IPS DF 6.9 (cell line): Measurements from ENCODE around the gene FIP1L1.

Experiments
- DNase-seq: peaks from one replicate; pipeline ENCODE4 v3.0.0-alpha.2; 2013; ENCODE audit warnings: low read depth, low spot score
- H3K27ac ChIP-seq: one replicate; pipeline ENCODE4 v1.5.1; 2013; ENCODE audit warnings: low read length, control low read depth
- H3K27me3 ChIP-seq: 2 replicates; pipeline ENCODE4 v1.6.1; 2013; ENCODE audit warnings: mild to moderate bottlenecking, low read length; ENCODE audit not compliant: control insufficient read depth, insufficient read depth
- H3K36me3 ChIP-seq: 2 replicates; pipeline ENCODE4 v1.6.1; 2013; ENCODE audit warnings: low read length; ENCODE audit not compliant: control insufficient read depth, insufficient read depth
- H3K4me1 ChIP-seq: 2 replicates; pipeline ENCODE4 v1.6.1; 2013; ENCODE audit warnings: low read length; ENCODE audit not compliant: control insufficient read depth, insufficient read depth
- H3K4me3 ChIP-seq: 2 replicates; pipeline ENCODE4 v1.5.1; 2013; ENCODE audit warnings: mild to moderate bottlenecking, low read length
- H3K9me3 ChIP-seq: 2 replicates; pipeline ENCODE4 v1.6.1; 2013; ENCODE audit warnings: low read length, inconsistent platforms; ENCODE audit not compliant: control insufficient read depth, insufficient read depth
- WGBS: extraction: QIAGEN DNeasy Blood & Tissue Kit; methylation state at CpG from one replicate; pipeline ENCODE4 v1.1.7; 2013; ENCODE audit warnings: mixed read lengths, missing lambda C conversion rate; ENCODE audit not compliant: insufficient read length, insufficient coverage; 5-methylcytosine and 5-hydroxymethylcytosine counted together

Gene FIP1L1

DNA sequence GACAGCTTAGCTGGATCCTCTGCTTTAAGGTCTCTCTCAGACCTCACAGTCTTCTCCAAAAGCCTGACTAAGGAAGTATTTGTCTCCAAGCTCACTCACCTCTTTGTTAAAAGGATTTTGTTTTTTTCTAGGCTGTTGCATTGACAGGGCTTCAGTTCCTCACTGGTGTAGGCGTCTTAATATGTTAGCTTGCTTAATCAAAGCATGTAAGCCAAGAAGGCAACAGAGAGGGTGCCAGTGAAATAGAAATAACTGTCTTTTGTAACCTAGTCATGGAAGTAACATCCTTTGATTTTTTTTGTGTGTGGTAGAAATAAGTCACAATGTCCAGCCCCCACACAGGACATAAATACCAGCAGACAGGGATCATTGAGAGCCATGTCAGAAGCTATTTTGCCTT lies 58.8 kb downstream of the FIP1L1 start:
- Histone ChIP-seq H3K36me3 (no peaks in the 10 kb centered on the region), H3K4me1 (no peaks in the 10 kb centered on the region), H3K9me3 (no peaks in the 10 kb centered on the region), H3K27ac (no peak overlapping the region), H3K4me3 (no peak overlapping the region), H3K27me3 (no peaks in the 10 kb centered on the region)
- DNase-seq: no peak
- no CpG with 5 or more reads among the region's 1 CpG for WGBS

GRCh38 chr4:53441564-53441963 lies 64.1 kb downstream of the FIP1L1 start:
- no CpG with 5 or more reads among the region's 1 CpG for WGBS
- Histone ChIP-seq H3K9me3 (no peaks in the 10 kb centered on the region), H3K27ac (no peak overlapping the region), H3K4me1 (no peaks in the 10 kb centered on the region), H3K36me3 (no peaks in the 10 kb centered on the region), H3K4me3 (no peak overlapping the region), H3K27me3 (no peaks in the 10 kb centered on the region)
- no peak for DNase-seq

- WGBS: 100% methylated on average over 1 of the region's 2 CpGs
- no peak for DNase-seq
- no peaks in the 10 kb centered on the region for H3K27me3 ChIP-seq
Measured at GRCh38 chr4:53444954-53445353, 67.5 kb downstream of the FIP1L1 start.

GRCh38 chr4:53450773-53451172 lies 73.3 kb downstream of the FIP1L1 start:
- no CpG with 5 or more reads among the region's 3 CpGs for WGBS
- no peaks in the 10 kb centered on the region for H3K27me3 ChIP-seq
- DNase-seq: no peak
- H3K4me3 ChIP-seq: no peak overlapping the region
- no peaks in the 10 kb centered on the region for H3K9me3 ChIP-seq
- H3K36me3 ChIP-seq: peaks cover 2% of the 10 kb centered on the region; the same call in 1 of the 2 replicates
- H3K27ac ChIP-seq: no peak overlapping the region
- H3K4me1 ChIP-seq: no peaks in the 10 kb centered on the region

More at GRCh38 chr4:53444954-53445353, 67.5 kb downstream of the FIP1L1 start:
- H3K4me1 ChIP-seq: no peaks in the 10 kb centered on the region
- H3K27ac ChIP-seq: no peak overlapping the region
- H3K36me3 ChIP-seq: no peaks in the 10 kb centered on the region
- no peaks in the 10 kb centered on the region for H3K9me3 ChIP-seq
- no peak overlapping the region for H3K4me3 ChIP-seq

DNA sequence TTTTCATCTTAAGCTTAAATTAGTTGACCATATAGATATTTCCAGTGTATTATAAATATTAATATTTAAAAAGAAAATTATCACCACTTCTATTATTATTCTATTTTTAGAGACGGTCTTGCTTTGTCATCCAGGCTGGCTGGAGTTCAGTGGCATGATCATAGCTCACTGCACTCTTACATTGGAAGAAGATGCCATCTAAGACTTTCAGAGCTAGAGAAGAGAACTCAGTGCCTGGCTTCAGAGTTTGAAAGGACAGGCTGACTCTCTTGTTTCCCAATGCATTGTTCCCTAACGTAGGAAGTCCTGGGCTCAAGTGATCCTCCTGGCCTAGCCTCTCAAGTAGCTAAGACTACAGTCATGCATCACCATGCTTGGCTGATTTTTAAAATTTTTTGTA lies 75.9 kb downstream of the FIP1L1 start:
- no peaks in the 10 kb centered on the region for H3K9me3 ChIP-seq
- DNase-seq: no peak
- H3K27me3 ChIP-seq: no peaks in the 10 kb centered on the region
- H3K36me3 ChIP-seq: peaks cover 2% of the 10 kb centered on the region; the same call in 1 of the 2 replicates
- no peaks in the 10 kb centered on the region for H3K4me1 ChIP-seq
- H3K4me3 ChIP-seq: no peak overlapping the region
- no peak overlapping the region for H3K27ac ChIP-seq
- no CpG with 5 or more reads among the region's 2 CpGs for WGBS

DNA sequence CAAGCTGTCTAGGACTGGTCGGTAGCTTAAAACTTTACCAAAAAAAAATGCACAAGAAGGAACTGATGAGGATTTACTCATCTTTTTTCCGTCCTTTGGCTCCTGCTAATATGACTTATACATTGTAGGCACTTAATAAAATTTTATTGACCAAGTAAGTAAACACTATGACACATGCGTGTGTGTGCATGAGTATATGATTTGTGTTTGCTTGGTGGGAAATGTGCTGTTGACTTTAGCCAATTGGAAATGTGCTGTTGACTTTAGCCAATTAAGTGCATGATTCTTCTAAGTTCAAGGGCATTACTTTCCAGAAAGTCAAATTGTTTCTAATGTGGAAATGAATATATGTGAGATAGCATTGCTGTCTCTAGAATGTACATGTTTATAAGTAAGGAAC lies 78.3 kb downstream of the FIP1L1 start:
- DNase-seq: no peak
- no peaks in the 10 kb centered on the region for H3K9me3 ChIP-seq
- no peaks in the 10 kb centered on the region for H3K27me3 ChIP-seq
- no CpG with 5 or more reads among the region's 3 CpGs for WGBS
- no peak overlapping the region for H3K27ac ChIP-seq
- no peaks in the 10 kb centered on the region for H3K4me1 ChIP-seq
- H3K36me3 ChIP-seq: peaks cover 2% of the 10 kb centered on the region; the same call in 1 of the 2 replicates
- no peak overlapping the region for H3K4me3 ChIP-seq

GRCh38 chr4:53456178-53456577 lies 78.7 kb downstream of the FIP1L1 start:
- no peak overlapping the region for H3K4me3 ChIP-seq
- peaks cover 2% of the 10 kb centered on the region; the same call in 1 of the 2 replicates for H3K36me3 ChIP-seq
- H3K27ac ChIP-seq: no peak overlapping the region
- H3K27me3 ChIP-seq: no peaks in the 10 kb centered on the region
- H3K4me1 ChIP-seq: no peaks in the 10 kb centered on the region
- DNase-seq: no peak
- no peaks in the 10 kb centered on the region for H3K9me3 ChIP-seq

- Histone ChIP-seq H3K9me3 (no peaks in the 10 kb centered on the region), H3K4me1 (no peaks in the 10 kb centered on the region), H3K27ac (no peak overlapping the region), H3K27me3 (no peaks in the 10 kb centered on the region), H3K36me3 (no peaks in the 10 kb centered on the region), H3K4me3 (no peak overlapping the region)
- DNase-seq: no peak
Measured at GRCh38 chr4:53459548-53459947, 82.1 kb downstream of the FIP1L1 start.

DNA sequence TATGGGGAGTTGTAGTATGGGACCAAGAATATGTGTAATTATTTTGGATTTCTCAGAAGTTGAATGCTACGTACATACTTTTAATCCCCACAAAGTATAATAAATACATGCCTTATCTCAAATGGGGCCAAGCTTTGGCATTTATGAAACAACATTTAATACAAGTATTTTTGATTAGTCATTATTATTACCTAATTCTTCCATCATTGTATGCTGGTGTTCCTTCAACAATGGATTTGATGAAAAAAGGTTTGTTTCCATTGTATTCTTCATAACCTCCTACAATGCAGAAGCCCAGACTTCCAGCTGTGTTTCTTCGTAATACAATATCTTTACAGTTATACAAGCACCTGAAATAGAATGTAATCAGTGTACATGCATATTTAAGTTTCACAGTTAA lies 83.8 kb downstream of the FIP1L1 start:
- Histone ChIP-seq H3K4me1 (no peaks in the 10 kb centered on the region), H3K4me3 (no peak overlapping the region), H3K27me3 (no peaks in the 10 kb centered on the region), H3K27ac (no peak overlapping the region), H3K36me3 (no peaks in the 10 kb centered on the region), H3K9me3 (no peaks in the 10 kb centered on the region)
- no CpG with 5 or more reads among the region's 2 CpGs for WGBS
- no peak for DNase-seq

DNA sequence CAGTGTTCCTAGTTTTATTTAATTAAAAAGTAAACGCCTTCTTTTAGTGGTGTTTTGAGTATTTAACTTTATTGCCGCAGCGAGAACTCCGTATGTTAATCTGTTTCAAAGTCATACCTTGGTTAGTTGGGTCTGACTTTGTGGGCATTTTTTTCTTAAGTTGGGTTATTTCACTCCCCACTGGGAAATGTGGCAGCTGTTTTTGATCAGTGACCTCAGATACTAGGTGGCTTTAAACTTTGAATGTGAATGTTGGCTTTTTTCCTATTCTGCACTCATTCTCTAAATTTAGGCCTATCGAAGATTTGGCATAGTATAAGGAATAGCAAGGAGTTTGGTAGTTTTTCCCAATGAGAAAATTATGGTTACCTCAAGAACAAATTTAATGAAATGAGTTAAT lies 85.9 kb downstream of the FIP1L1 start:
- WGBS: no CpG with 5 or more reads among the region's 5 CpGs
- Histone ChIP-seq H3K9me3 (no peaks in the 10 kb centered on the region; the same call in 1 of the 2 replicates), H3K27me3 (no peaks in the 10 kb centered on the region), H3K27ac (no peak overlapping the region), H3K4me3 (no peak overlapping the region), H3K36me3 (no peaks in the 10 kb centered on the region), H3K4me1 (no peaks in the 10 kb centered on the region)
- DNase-seq: no peak

- Histone ChIP-seq H3K36me3 (no peaks in the 10 kb centered on the region), H3K27ac (no peak overlapping the region), H3K4me3 (no peak overlapping the region), H3K9me3 (no peaks in the 10 kb centered on the region; the same call in 1 of the 2 replicates), H3K27me3 (no peaks in the 10 kb centered on the region), H3K4me1 (no peaks in the 10 kb centered on the region)
- DNase-seq: no peak
- no CpG with 5 or more reads among the region's 2 CpGs for WGBS
Measured at GRCh38 chr4:53465281-53465680, 87.8 kb downstream of the FIP1L1 start.
